ENCODE measurements around the gene CLBA1.

DNA sequence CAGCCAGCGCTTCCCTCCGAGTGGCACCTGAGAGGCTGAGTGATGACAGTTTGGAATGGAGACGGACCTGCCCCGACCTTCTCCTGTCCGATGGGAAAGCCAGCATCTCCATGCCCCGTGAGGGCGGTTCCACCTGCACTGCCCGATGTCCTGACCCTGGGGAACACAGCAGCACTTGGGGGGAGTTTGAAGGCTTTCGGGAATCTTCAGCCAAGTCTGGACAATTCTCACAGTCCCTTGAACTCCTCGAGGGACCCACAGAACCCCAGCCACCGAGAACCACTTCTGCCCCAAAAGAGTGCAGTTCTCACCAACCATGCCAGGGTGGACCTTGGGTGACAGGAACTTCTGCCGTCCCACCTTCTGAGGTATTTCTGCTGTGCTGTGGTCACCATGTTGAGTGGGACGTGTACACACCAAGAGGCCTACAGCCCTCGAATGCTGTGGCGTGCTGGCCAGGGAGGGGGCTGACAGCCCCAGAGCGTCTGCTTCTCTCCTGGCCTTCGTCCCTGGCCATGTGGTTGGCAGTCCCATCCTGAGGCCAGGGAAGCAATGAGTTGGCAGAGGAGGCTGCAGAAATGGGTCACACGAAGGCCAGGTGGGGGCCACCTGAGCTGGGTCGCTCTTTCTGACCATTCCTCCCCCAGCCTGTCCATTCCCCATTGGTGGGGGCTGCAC is 1.0 kb downstream of the CLBA1 start:
- TF ChIP-seq, protein P1, sequence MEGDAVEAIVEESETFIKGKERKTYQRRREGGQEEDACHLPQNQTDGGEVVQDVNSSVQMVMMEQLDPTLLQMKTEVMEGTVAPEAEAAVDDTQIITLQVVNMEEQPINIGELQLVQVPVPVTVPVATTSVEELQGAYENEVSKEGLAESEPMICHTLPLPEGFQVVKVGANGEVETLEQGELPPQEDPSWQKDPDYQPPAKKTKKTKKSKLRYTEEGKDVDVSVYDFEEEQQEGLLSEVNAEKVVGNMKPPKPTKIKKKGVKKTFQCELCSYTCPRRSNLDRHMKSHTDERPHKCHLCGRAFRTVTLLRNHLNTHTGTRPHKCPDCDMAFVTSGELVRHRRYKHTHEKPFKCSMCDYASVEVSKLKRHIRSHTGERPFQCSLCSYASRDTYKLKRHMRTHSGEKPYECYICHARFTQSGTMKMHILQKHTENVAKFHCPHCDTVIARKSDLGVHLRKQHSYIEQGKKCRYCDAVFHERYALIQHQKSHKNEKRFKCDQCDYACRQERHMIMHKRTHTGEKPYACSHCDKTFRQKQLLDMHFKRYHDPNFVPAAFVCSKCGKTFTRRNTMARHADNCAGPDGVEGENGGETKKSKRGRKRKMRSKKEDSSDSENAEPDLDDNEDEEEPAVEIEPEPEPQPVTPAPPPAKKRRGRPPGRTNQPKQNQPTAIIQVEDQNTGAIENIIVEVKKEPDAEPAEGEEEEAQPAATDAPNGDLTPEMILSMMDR (conservative IDR thresholded peaks at IDR 0.05; ENCODE audit: low read depth, low read length): no peak
- TF ChIP-seq EZH2 (IDR thresholded peaks at IDR 0.05; ENCODE audit: borderline replicate concordance, low read depth, low read length, poor library complexity, severe bottlenecking): no peak

Data from A673 (cell line).